ENCODE results near the gene AK4. TPM values are rescaled to one million over a fixed set of nuclear protein-coding genes. Genes with fewer than 3 reads are reported as not detected.

Gene AK4
- total RNA-seq, 1 donor from 2014 or later = 133 TPM

GRCh38 chr1:65146908-65147423 is 1.0 kb upstream of the AK4 start:
- Mint-ChIP-seq H3K4me3 (ENCODE audit: unreplicated experiment) (peak overlapping the region; percentile 82), H3K9me3 (ENCODE audit: unreplicated experiment) (no peaks in the 10 kb centered on the region), H3K27me3 (ENCODE audit: low read depth, unreplicated experiment) (peaks cover 13% of the 10 kb centered on the region), H3K4me1 (ENCODE audit: low read depth, unreplicated experiment) (peaks cover 14% of the 10 kb centered on the region), H3K36me3 (ENCODE audit: low read depth, unreplicated experiment) (peaks cover 5% of the 10 kb centered on the region), H3K27ac (ENCODE audit: unreplicated experiment) (peak overlapping the region; percentile 9)
- Histone ChIP-seq H3K27me3 (ENCODE audit: insufficient read depth, low read length) (peaks cover 21% of the 10 kb centered on the region), H3K27ac (ENCODE audit: low read depth, low read length) (no peak overlapping the region), H2AFZ (ENCODE audit: low read depth, low read length) (peak overlapping the region; percentile 86), H3K9me3 (ENCODE audit: insufficient read depth, low read depth, low read length) (no peaks in the 10 kb centered on the region), H4K20me1 (ENCODE audit: insufficient read depth, low read length) (peaks cover 3% of the 10 kb centered on the region), H3K4me2 (ENCODE audit: low read length) (peak overlapping the region; percentile 93), H3K79me2 (ENCODE audit: insufficient read depth, low read length) (no peaks in the 10 kb centered on the region), H3K4me3 (ENCODE audit: insufficient read depth, low read depth, low read length) (peak overlapping the region; percentile 66), H3K9ac (ENCODE audit: low read length) (no peak overlapping the region), H3K36me3 (ENCODE audit: insufficient read depth, low read length) (no peaks in the 10 kb centered on the region), H3K4me1 (ENCODE audit: insufficient read depth, low read length) (no peaks in the 10 kb centered on the region)
- no peak for TF ChIP-seq EZH2 (IDR thresholded peaks at IDR 0.05; ENCODE audit: insufficient read depth, low read length)
- TF ChIP-seq CTCF (IDR thresholded peaks at IDR 0.05; ENCODE audit: insufficient read depth, low read depth, low read length) = no peak
- FAIRE-seq (no peak), DNase-seq (ENCODE audit: low read depth) (peak; percentile 20)

DNA sequence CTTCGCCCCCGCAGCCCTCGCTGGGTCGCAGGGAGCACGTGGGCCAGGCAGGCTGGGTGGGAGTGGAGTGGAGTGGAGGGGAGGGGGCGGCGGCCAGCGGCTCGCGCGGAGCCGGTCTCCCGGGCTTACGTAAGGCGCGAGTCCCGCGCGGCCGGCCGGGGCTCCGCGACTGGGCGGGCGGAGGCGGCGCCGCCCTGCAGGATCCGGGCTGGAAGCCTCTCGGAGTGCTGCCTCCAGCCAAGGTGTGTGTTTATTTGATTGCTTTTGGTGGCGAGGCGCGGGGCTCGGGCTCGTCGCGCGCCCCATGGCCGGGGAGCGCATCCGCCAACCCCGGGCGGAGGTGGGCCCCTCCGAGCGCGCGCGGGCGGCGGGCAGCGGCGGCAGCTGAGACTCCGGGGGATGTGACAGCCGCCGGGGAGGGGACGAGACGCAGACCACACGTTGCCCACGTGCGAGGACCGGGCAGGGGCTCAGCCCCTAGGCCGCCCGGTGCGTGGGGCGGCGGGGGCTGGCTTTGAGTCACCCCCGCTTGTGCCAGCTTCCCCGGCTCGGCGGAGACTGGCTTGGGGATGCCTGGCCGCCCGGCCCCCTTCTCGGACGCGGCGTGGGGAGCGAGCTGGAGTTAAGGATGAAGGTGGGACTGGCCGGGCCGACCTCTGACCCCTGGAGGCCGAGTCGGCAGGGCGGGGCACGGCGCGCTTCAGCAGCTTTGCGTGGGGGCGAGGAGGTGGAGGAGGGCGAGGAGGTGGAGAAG is 402 bp upstream of the AK4 start:
- Mint-ChIP-seq H3K9me3 (ENCODE audit: unreplicated experiment) (no peaks in the 10 kb centered on the region), H3K4me3 (ENCODE audit: unreplicated experiment) (peak overlapping the region; percentile 89), H3K27ac (ENCODE audit: unreplicated experiment) (peak overlapping the region; percentile 87), H3K4me1 (ENCODE audit: low read depth, unreplicated experiment) (peaks cover 9% of the 10 kb centered on the region), H3K36me3 (ENCODE audit: low read depth, unreplicated experiment) (peaks cover 5% of the 10 kb centered on the region), H3K27me3 (ENCODE audit: low read depth, unreplicated experiment) (peaks cover 13% of the 10 kb centered on the region)
- Histone ChIP-seq H3K79me2 (ENCODE audit: insufficient read depth, low read length) (no peaks in the 10 kb centered on the region), H3K9me3 (ENCODE audit: insufficient read depth, low read depth, low read length) (no peaks in the 10 kb centered on the region), H3K4me2 (ENCODE audit: low read length) (peak overlapping the region; percentile 93), H3K4me3 (ENCODE audit: insufficient read depth, low read depth, low read length) (peak overlapping the region; percentile 66), H3K27ac (ENCODE audit: low read depth, low read length) (no peak overlapping the region), H3K4me1 (ENCODE audit: insufficient read depth, low read length) (no peaks in the 10 kb centered on the region), H4K20me1 (ENCODE audit: insufficient read depth, low read length) (peaks cover 3% of the 10 kb centered on the region), H3K27me3 (ENCODE audit: insufficient read depth, low read length) (peaks cover 21% of the 10 kb centered on the region), H3K36me3 (ENCODE audit: insufficient read depth, low read length) (no peaks in the 10 kb centered on the region), H2AFZ (ENCODE audit: low read depth, low read length) (peak overlapping the region; percentile 86), H3K9ac (ENCODE audit: low read length) (peak overlapping the region; percentile 18)
- TF ChIP-seq EZH2 (IDR thresholded peaks at IDR 0.05; ENCODE audit: insufficient read depth, low read length) = no peak
- TF ChIP-seq CTCF (IDR thresholded peaks at IDR 0.05; ENCODE audit: insufficient read depth, low read depth, low read length) = no peak
- FAIRE-seq = no peak
- DNase-seq (ENCODE audit: low read depth) = no peak
